H1 (cell line): ENCODE results near the gene CLIC3. TPM values are rescaled to one million over a fixed set of nuclear protein-coding genes. Genes with fewer than 3 reads are reported as not detected.

Experiments used
- CTCF ChIA-PET: fragments of 300-600 bp; sonication (Branson Sonifier 250); formaldehyde crosslinking; loops from one replicate; lab custom pipeline; 2021; ENCODE audit not compliant: partially characterized antibody; lab: Charles Lee
- POLR2A ChIA-PET: fragments of 300-600 bp; sonication (Branson Sonifier 250); formaldehyde crosslinking; loops from one replicate; lab custom pipeline; 2021; ENCODE audit warnings: inconsistent platforms; ENCODE audit not compliant: partially characterized antibody; lab: Charles Lee
- DNase-seq, 2 experiments: peaks; one replicate each; pipeline versions ENCODE4 v3.0.0 to v3.0.0-alpha.2; 2010 to 2022; ENCODE audit warnings: low spot score in 2 of 2, low read depth in 1 of 2, mixed read lengths in 1 of 2
- FAIRE-seq: peaks from 2 replicates; lab custom pipeline; 2011; peaks lifted over from hg19 to GRCh38; lab: Jason Lieb, UNC
- H2AFZ ChIP-seq: 2 replicates; pipeline ENCODE4 v1.8.1; 2012; ENCODE audit warnings: low read length, inconsistent platforms
- H2AK5ac ChIP-seq: 2 replicates; pipeline ENCODE4 v1.6.1; 2013; ENCODE audit warnings: low read depth, low read length
- H2BK120ac ChIP-seq: replicated peaks from 2 replicates; pipeline ENCODE3; 2013; ENCODE audit warnings: low read depth, low read length, inconsistent platforms
- H2BK12ac ChIP-seq: 2 replicates; pipeline ENCODE4 v1.6.1; 2013; ENCODE audit warnings: low read depth, low read length
- H2BK15ac ChIP-seq: 2 replicates; pipeline ENCODE4 v1.6.1; 2013; ENCODE audit warnings: low read length
- H2BK20ac ChIP-seq: 2 replicates; pipeline ENCODE4 v1.6.1; 2013; ENCODE audit warnings: low read length
- H2BK5ac ChIP-seq: 2 replicates; pipeline ENCODE4 v1.6.1; 2013; ENCODE audit warnings: low read depth, low read length
- H3K14ac ChIP-seq: 2 replicates; pipeline ENCODE4 v1.6.1; 2013; ENCODE audit warnings: inconsistent platforms; ENCODE audit not compliant: insufficient read length
- H3K18ac ChIP-seq: 2 replicates; pipeline ENCODE4 v1.6.1; 2013; ENCODE audit warnings: low read length; ENCODE audit errors: extremely low read depth
- H3K23ac ChIP-seq: 2 replicates; pipeline ENCODE4 v1.6.1; 2013; ENCODE audit warnings: inconsistent platforms; ENCODE audit not compliant: insufficient read length
- H3K23me2 ChIP-seq: 2 replicates; pipeline ENCODE4 v1.6.1; 2013; ENCODE audit warnings: low read depth, low read length
- H3K27ac ChIP-seq: 2 replicates; pipeline ENCODE4 v1.6.1; 2011; ENCODE audit warnings: low read depth, low read length, inconsistent platforms
- H3K27me3 ChIP-seq, 4 experiments: replicated peaks in 1 of 4; 1 replicate in 1 of 4; 2 replicates in 3 of 4; pipeline versions ENCODE4 v1.6.1 to v1.8.1; 2011 to 2013; ENCODE audit warnings: low read length in 3 of 4, mild to moderate bottlenecking in 3 of 4, inconsistent platforms in 2 of 4, mixed read lengths in 2 of 4, moderate library complexity in 1 of 4; ENCODE audit not compliant: control insufficient read depth in 3 of 4, insufficient read depth in 3 of 4; ENCODE audit errors: extremely low read depth in 1 of 4
- H3K36me3 ChIP-seq, 4 experiments: 2 replicates each; pipeline versions ENCODE4 v1.6.1 to v1.8.1; 2011 to 2013; ENCODE audit warnings: mild to moderate bottlenecking in 4 of 4, low read length in 3 of 4, moderate library complexity in 2 of 4, control low read depth in 1 of 4, inconsistent platforms in 1 of 4; ENCODE audit not compliant: insufficient read depth in 4 of 4, control insufficient read depth in 2 of 4
- H3K4ac ChIP-seq: replicated peaks from 2 replicates; pipeline ENCODE3; 2013; ENCODE audit warnings: low read length, low read depth, mixed read lengths, inconsistent platforms; ENCODE audit not compliant: insufficient read length
- H3K4me1 ChIP-seq, 4 experiments: replicated peaks in 1 of 4; 1 replicate in 1 of 4; 2 replicates in 3 of 4; pipeline versions ENCODE4 v1.6.1 to v1.8.1; 2011 to 2013; ENCODE audit warnings: low read length in 3 of 4, inconsistent platforms in 2 of 4, mixed read lengths in 1 of 4; ENCODE audit not compliant: insufficient read depth in 4 of 4, control insufficient read depth in 3 of 4
- H3K4me2 ChIP-seq, 2 experiments: 2 replicates each; pipeline versions ENCODE4 v1.6.1 to v1.8.1; 2011 to 2013; ENCODE audit warnings: low read depth in 2 of 2, low read length in 2 of 2, control low read depth in 1 of 2, inconsistent platforms in 1 of 2, mild to moderate bottlenecking in 1 of 2; ENCODE audit not compliant: insufficient read depth in 1 of 2
- H3K4me3 ChIP-seq, 4 experiments: fragments of 200-600, 300-600 bp in 1 of 4; sonication (generic), shearing (Covaris generic), sonication (Bioruptor Twin) in 1 of 4; 2 replicates each; pipeline versions ENCODE4 v1.5.1 to v1.8.1; 2011 to 2016; ENCODE audit warnings: low read length in 4 of 4, low read depth in 3 of 4, control low read depth in 2 of 4, inconsistent platforms in 2 of 4, mild to moderate bottlenecking in 2 of 4, mixed read lengths in 1 of 4, moderate library complexity in 1 of 4; ENCODE audit not compliant: insufficient read depth in 2 of 4; ENCODE audit errors: extremely low read depth in 1 of 4
- H3K56ac ChIP-seq: replicated peaks from 2 replicates; pipeline ENCODE3; 2013; ENCODE audit warnings: low read depth, mild to moderate bottlenecking, mixed read lengths, low read length, inconsistent platforms; ENCODE audit not compliant: insufficient read length
- H3K79me1 ChIP-seq: 2 replicates; pipeline ENCODE4 v1.6.1; 2013; ENCODE audit warnings: low read depth, low read length, control low read depth
- H3K79me2 ChIP-seq, 2 experiments: 2 replicates each; pipeline versions ENCODE4 v1.6.1 to v1.8.1; 2012 to 2013; ENCODE audit warnings: low read length in 2 of 2, mild to moderate bottlenecking in 2 of 2, inconsistent platforms in 1 of 2; ENCODE audit not compliant: insufficient read depth in 2 of 2, control insufficient read depth in 1 of 2
- H3K9ac ChIP-seq, 4 experiments: replicated peaks in 1 of 4; 1 replicate in 1 of 4; 2 replicates in 3 of 4; pipeline versions ENCODE4 v1.6.1 to v1.8.1; 2011 to 2013; ENCODE audit warnings: low read depth in 3 of 4, low read length in 3 of 4, control low read depth in 2 of 4, mild to moderate bottlenecking in 2 of 4, moderate library complexity in 2 of 4, inconsistent platforms in 1 of 4; ENCODE audit errors: extremely low read depth in 1 of 4
- H3K9me3 ChIP-seq, 2 experiments: 2 replicates each; pipeline versions ENCODE4 v1.6.1 to v1.8.1; 2012 to 2013; ENCODE audit warnings: mild to moderate bottlenecking in 2 of 2, moderate library complexity in 2 of 2, control low read depth in 1 of 2, inconsistent platforms in 1 of 2, low read depth in 1 of 2, low read length in 1 of 2, mixed read lengths in 1 of 2; ENCODE audit not compliant: insufficient read depth in 2 of 2
- H4K20me1 ChIP-seq, 2 experiments: replicated peaks in 1 of 2; 2 replicates each; pipeline versions ENCODE3 to v1.8.1; 2011 to 2013; ENCODE audit warnings: inconsistent platforms in 2 of 2, low read length in 2 of 2, mild to moderate bottlenecking in 1 of 2; ENCODE audit not compliant: insufficient read depth in 2 of 2, control insufficient read depth in 1 of 2
- H4K5ac ChIP-seq: 2 replicates; pipeline ENCODE4 v1.6.1; 2013; ENCODE audit warnings: low read length, low read depth, mixed read lengths, inconsistent platforms; ENCODE audit not compliant: insufficient read length
- H4K8ac ChIP-seq: 2 replicates; pipeline ENCODE4 v1.8.0; 2013; ENCODE audit warnings: mild to moderate bottlenecking, moderate library complexity, low read length, inconsistent platforms; ENCODE audit not compliant: insufficient read depth; ENCODE audit errors: extremely low read depth
- H4K91ac ChIP-seq: replicated peaks from 2 replicates; pipeline ENCODE3; 2013; ENCODE audit warnings: low read length, mixed read lengths, inconsistent platforms; ENCODE audit not compliant: insufficient read length
- CHD1 ChIP-seq: IDR thresholded peaks from 2 replicates; pipeline ENCODE4 v1.6.1; 2012; ENCODE audit warnings: low read depth, low read length, improper control_type of control experiment
- EP300 ChIP-seq, 2 experiments: IDR thresholded peaks; 1 replicate in 1 of 2; 2 replicates in 1 of 2; pipeline ENCODE4 v1.6.1; 2011 to 2012; ENCODE audit warnings: low read depth in 2 of 2, low read length in 2 of 2, mild to moderate bottlenecking in 2 of 2, borderline replicate concordance in 1 of 2, inconsistent platforms in 1 of 2, moderate library complexity in 1 of 2
- GTF2F1 ChIP-seq: IDR thresholded peaks from 2 replicates; pipeline ENCODE4 v1.6.1; 2012; ENCODE audit warnings: low read depth, low read length, improper control_type of control experiment, borderline replicate concordance
- HDAC2 ChIP-seq, 2 experiments: fragments of 300-600 bp in 1 of 2; sonication (generic) in 1 of 2; IDR thresholded peaks; 2 replicates each; pipeline ENCODE4 v1.6.1; 2011 to 2012; ENCODE audit warnings: low read depth in 2 of 2, low read length in 2 of 2, mild to moderate bottlenecking in 2 of 2, moderate library complexity in 2 of 2, borderline replicate concordance in 1 of 2, inconsistent platforms in 1 of 2
- JUND ChIP-seq: IDR thresholded peaks from 2 replicates; pipeline ENCODE4 v1.6.1; 2011; ENCODE audit warnings: mild to moderate bottlenecking, improper control_type of control experiment, low read length
- NRF1 ChIP-seq: IDR thresholded peaks from 2 replicates; pipeline ENCODE4 v1.6.1; 2011; ENCODE audit warnings: mild to moderate bottlenecking, low read depth, low read length, improper control_type of control experiment
- RFX5 ChIP-seq: IDR thresholded peaks from 2 replicates; pipeline ENCODE4 v1.6.1; 2011; ENCODE audit warnings: low read depth, low read length, improper control_type of control experiment, borderline replicate concordance
- SAP30 ChIP-seq: fragments of 300-600 bp; sonication (generic); IDR thresholded peaks from 2 replicates; pipeline ENCODE4 v1.7.1; 2012; ENCODE audit warnings: low read length, moderate library complexity, mild to moderate bottlenecking, inconsistent platforms; ENCODE audit not compliant: insufficient read depth, insufficient replicate concordance
- SP2 ChIP-seq: IDR thresholded peaks from 2 replicates; pipeline ENCODE4 v1.6.1; 2012; ENCODE audit warnings: mild to moderate bottlenecking, low read length, inconsistent platforms
- TBP ChIP-seq: IDR thresholded peaks from 2 replicates; pipeline ENCODE4 v1.6.1; 2011; ENCODE audit warnings: low read depth, low read length, improper control_type of control experiment
- WGBS, 2 experiments: shearing (Covaris generic) in 1 of 2; methylation state at CpG; one replicate each; pipeline versions ENCODE4 v1.1.6 to v1.1.7; 2013 to 2015; ENCODE audit warnings: low lambda C conversion rate in 2 of 2, mixed read lengths in 2 of 2, inconsistent platforms in 1 of 2, low coverage in 1 of 2, missing lambda C conversion rate in 1 of 2; ENCODE audit not compliant: insufficient replicate concordance in 2 of 2, insufficient coverage in 1 of 2, insufficient read length in 1 of 2; ENCODE audit errors: extremely low coverage in 1 of 2, missing lambda C conversion rate in 1 of 2; 5-methylcytosine and 5-hydroxymethylcytosine counted together
- polyA plus RNA-seq, 7 experiments: library from polyadenylated mRNA; depleted of rRNA in 3 of 7; stranded (reverse) in 5 of 7; unstranded in 2 of 7; fragments of >200 nt in 5 of 7; fragments of 200-250 nt in 2 of 7; gene quantifications; 1 replicate in 5 of 7; 2 replicates in 1 of 7; 4 replicates in 1 of 7; pipeline versions ENCODE4 v1.2.1 to v1.2.3, GENCODE V29; 2011 to 2013; ENCODE audit warnings: missing spikeins in 2 of 7, mixed read lengths in 2 of 7
- total RNA-seq: library from RNA; stranded (reverse); fragmentation: NEBNext Ultra II Directional; extraction: Animal tissue kit (Norgen Biotek cat#: 25700); gene quantifications from 2 replicates; pipeline ENCODE4 v1.2.1, GENCODE V29; 2021

The CLIC3 gene
- total and polyA plus RNA-seq, 2 of the 8 experiments (the other 6 are each of a cell fraction or from before 2014, with no cell fraction given), result 0.12 TPM; not detected in 1

DNA sequence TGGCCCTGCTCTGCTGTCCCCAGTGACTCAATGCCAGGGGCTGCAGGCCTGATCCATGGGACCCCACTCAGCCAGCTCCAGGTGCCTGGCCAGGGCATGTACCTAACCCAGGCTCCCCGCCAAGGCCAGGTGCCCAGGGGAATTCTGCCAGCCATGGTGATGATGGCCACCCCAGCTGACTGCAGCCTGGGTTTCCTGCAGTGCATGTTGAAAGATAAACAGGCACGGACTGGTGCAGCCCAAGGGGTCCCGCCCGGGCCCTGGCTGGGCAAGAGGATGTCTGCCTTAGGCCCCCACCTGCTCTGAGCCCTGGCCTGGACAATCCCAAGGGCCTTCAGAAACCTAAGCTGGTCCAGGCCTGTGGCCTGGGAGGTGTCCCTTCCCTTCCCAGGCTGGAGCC lies 30.5 kb upstream of the CLIC3 start:
- H3K9ac ChIP-seq, result no peak overlapping the region
- no peak overlapping the region for H2AFZ ChIP-seq
- CTCF ChIA-PET, result interaction anchor here (0.6 to 8.5 kb wide), 13 partner anchors 8 to 333 kb away, joined by 3 to 110 read pairs (median 5); partner anchors contain the start of genes C8G, CLIC3, NPDC1 and PAXX

More for the DNA sequence above, 30.5 kb upstream of the CLIC3 start:
- no peaks in the 10 kb centered on the region for H3K36me3 ChIP-seq
- no peak overlapping the region for H2AK5ac ChIP-seq
- H3K4me2 ChIP-seq, result peak overlapping the region in 1 of 2 experiments; percentile 39; a peak in 1 of 4 replicates
- H2BK15ac ChIP-seq, result no peak overlapping the region
- no peak overlapping the region for H3K4ac ChIP-seq
- H2BK20ac ChIP-seq, result no peak overlapping the region
- no peaks in the 10 kb centered on the region for H3K79me1 ChIP-seq
- TF ChIP-seq JUND, result no peak
- no peak for TF ChIP-seq EP300 (IDR thresholded peaks at IDR 0.05; ENCODE audit: borderline replicate concordance in 1 of 2, low read depth in 2 of 2, low read length in 2 of 2)
- TF ChIP-seq NRF1, result no peak
- TF ChIP-seq SAP30, result no peak
- no peak for TF ChIP-seq TBP
- TF ChIP-seq RFX5, result no peak
- TF ChIP-seq SP2, result no peak
- no peak for TF ChIP-seq GTF2F1
- no peak for TF ChIP-seq HDAC2 (IDR thresholded peaks at IDR 0.05; ENCODE audit: borderline replicate concordance in 1 of 2, low read depth in 2 of 2, low read length in 2 of 2)
- no peak for TF ChIP-seq CHD1
- peaks cover 4% of the 10 kb centered on the region; the same call in 1 of the 2 replicates for H3K23me2 ChIP-seq
- H2BK5ac ChIP-seq, result no peak overlapping the region
- DNase-seq (no peak), FAIRE-seq (no peak)
- H2BK12ac ChIP-seq, result no peak overlapping the region
- H3K4me1 ChIP-seq, result peaks cover 0 to 14% (median 6%) of the 10 kb centered on the region in 4 experiments; a peak in 5 of 7 replicates
- no peak overlapping the region for H3K27ac ChIP-seq
- POLR2A ChIA-PET, result interaction anchor here (1.2 kb wide), 1 partner anchor 13 kb away, joined by 3 read pairs; no protein-coding TSS in a partner anchor
- peaks cover 1 to 27% (median 15%) of the 10 kb centered on the region in 4 experiments; a peak in 6 of 7 replicates for H3K27me3 ChIP-seq
- no peak overlapping the region for H3K4me3 ChIP-seq
- H3K56ac ChIP-seq, result no peak overlapping the region
- H3K18ac ChIP-seq, result no peak overlapping the region
- no peak overlapping the region for H3K23ac ChIP-seq
- H4K91ac ChIP-seq, result no peak overlapping the region
- no peak overlapping the region for H4K8ac ChIP-seq
- H2BK120ac ChIP-seq, result no peak overlapping the region
- no peaks in the 10 kb centered on the region for H3K9me3 ChIP-seq
- H3K79me2 ChIP-seq, result no peaks in the 10 kb centered on the region
- peaks cover 0 to 4% of the 10 kb centered on the region in 2 experiments for H4K20me1 ChIP-seq
- 93% methylated on average over 4 of the region's 4 CpGs; no CpG with 5 or more reads in 1 of the 2 experiments for WGBS, 2 experiments
- H4K5ac ChIP-seq, result no peak overlapping the region
- H3K14ac ChIP-seq, result no peak overlapping the region
